Subcutaneous adipose tissue (tissue), 4 donors: ENCODE data around the gene HHIPL1. TPM values are rescaled to one million over a fixed set of nuclear protein-coding genes. Genes with fewer than 3 reads are reported as not detected.

Experiments used
- CTCF ChIP-seq: fragments of 450-650 bp; IDR thresholded peaks from one replicate; pipeline ENCODE4 v1.5.1; 2016; ENCODE audit warnings: low read depth, mild to moderate bottlenecking, control low read depth, antibody characterized with exemption, moderate library complexity
- total RNA-seq, 4 donors: library from RNA; depleted of rRNA; stranded (reverse); fragments of >200 nt; gene quantifications; one replicate each; pipeline ENCODE4 v1.1.0, GENCODE V29; 2016

HHIPL1 gene
- total RNA-seq, 4 donors from 2014 or later: 1.3 to 4.8 (median 2.2) TPM

DNA sequence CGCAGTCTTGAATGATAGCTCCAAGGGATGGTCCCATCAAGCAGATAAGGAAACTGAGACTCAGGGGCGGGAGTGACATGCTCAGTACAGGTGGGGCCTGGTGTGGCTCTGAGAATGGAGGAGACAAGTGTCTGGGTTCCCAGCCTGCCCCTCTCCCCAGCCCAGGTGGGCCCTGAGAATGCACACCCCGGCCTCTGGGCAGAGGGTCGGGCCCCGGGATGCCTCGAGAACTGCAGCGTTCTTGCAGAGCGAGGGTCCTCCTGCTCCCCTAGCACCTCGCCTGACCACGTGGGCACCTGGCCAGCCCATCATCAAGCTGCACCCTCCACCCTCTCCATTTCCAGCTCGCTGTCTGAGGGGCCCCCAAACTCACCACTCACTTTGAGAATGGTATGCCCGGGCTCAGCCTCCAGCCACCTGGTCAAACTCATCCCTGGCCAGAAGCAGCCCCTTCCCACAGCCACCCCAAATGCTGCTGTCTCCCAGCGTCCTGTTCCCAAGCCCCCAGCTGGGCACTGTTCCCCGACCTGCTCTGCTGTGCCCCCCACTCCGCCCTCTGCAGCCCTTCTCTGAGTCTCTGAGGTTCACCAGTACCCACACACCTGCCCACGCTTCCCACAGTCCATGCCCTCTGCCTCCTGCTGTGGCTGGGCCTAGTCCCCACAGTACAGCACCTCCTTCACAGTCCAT lies 83.4 kb downstream of the HHIPL1 start:
- no peak for TF ChIP-seq CTCF

DNA sequence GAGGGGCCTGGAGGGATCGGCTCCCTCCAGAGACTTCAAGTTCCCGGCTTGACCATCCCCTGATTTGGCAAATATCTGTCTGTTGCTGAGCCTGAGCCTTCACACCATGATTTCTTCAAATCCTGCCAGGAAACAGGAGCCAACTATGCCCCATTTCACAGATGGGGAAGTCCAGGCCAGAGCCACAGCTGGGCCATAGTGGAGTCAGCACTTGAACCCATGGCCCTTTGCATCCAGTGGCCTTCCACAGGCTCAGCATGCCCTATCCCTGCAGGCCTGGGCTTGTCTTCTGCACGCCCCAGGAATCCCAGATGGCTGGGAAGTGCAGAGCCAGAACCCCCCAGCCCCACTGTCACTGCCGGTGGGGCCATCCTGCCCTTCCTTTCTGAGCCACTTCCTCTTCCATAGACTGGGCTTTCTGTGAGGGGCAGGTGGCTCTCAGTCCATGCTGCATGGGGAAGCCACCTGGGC lies 84.1 kb downstream of the HHIPL1 start:
- TF ChIP-seq CTCF: no peak

Other genes starting within 250 kb of the HHIPL1 start
- gene SETD3, start 164.3 kb upstream of the HHIPL1 start, total RNA-seq: 100 to 1,000 TPM in 1 of 4 donors, 10 to 100 TPM in 3; 76.3 to 110 (median 96.6) TPM
- gene CCNK, start 163.7 kb upstream of the HHIPL1 start, total RNA-seq: 10 to 100 TPM; 21.1 to 26.8 (median 25.1) TPM
- 1 to 10 TPM in 2 of 4 donors, under 1 TPM in 2; 0.34 to 1.7 (median 0.80) TPM for gene CCDC85C, start 40.9 kb upstream of the HHIPL1 start, total RNA-seq
- 1 to 10 TPM in 2 of 4 donors, under 1 TPM in 2; 0.82 to 2.1 (median 1.1) TPM for gene CYP46A1, start 39.2 kb downstream of the HHIPL1 start, total RNA-seq
- 10 to 100 TPM; 11.0 to 57.5 (median 24.5) TPM for gene EML1, start 148.3 kb downstream of the HHIPL1 start, total RNA-seq